Hematopoietic multipotent progenitor cell (in vitro differentiated cells): ENCODE results near the gene RUNX1. TPM values are rescaled to one million over a fixed set of nuclear protein-coding genes. Genes with fewer than 3 reads are reported as not detected.

Experiments
- DNase-seq, 3 donors: peaks; one replicate each; pipeline ENCODE4 v3.0.0-alpha.2; 2011 to 2015; ENCODE audit warnings: low read depth in 2 of 3, low spot score in 2 of 3
- total RNA-seq: library from RNA; depleted of rRNA; stranded (reverse); fragments of >200 nt; gene quantifications from one replicate; pipeline ENCODE4 v1.2.3, GENCODE V29; 2012

Gene RUNX1
- total RNA-seq, 1 donor = 192 TPM

GRCh38 chr21:34771512-34772028 lies 277.5 kb downstream of the RUNX1 start:
- DNase-seq = no peak

DNA sequence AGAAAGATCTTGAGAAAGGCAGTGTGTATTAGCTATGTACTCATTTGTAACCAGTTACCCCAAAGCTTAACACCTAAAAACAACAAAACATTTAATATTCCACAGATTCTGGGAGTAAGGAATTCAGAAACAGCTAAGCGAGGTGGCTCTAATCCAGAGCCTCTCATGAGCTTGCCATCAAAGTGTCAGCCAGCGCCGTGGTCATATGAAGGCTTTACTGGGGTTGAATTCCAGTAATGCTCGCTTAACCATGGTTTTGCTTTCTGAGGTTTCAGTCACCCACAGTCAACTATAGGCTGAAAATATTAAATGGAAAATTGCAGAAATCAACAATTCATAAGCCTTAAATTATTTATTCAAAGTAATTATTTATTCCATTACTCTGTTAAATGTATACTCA lies 278.5 kb downstream of the RUNX1 start:
- DNase-seq = no peak

- no peak for DNase-seq
Measured at GRCh38 chr21:34768326-34768725, 280.8 kb downstream of the RUNX1 start.

GRCh38 chr21:34766862-34767261 lies 282.2 kb downstream of the RUNX1 start:
- no peak for DNase-seq

DNA sequence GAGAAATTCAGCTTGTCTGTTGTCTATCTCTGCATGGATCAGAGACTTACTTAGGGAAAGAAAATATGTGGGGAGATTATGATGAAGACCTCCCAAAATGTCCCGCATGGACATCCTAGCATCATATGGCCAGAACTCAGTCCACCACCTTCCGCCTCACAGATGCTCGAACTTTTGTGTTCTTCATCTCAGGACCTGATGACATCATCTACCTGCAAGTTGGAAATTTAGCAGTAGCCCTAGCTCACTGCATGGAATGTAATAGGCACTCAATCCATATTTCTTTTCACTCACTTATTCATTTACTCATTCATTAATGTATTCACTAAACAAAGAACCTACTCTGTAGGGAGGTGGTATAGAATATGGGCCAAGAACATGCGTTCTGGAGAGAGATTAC lies 283.5 kb downstream of the RUNX1 start:
- no peak for DNase-seq

- no peak for DNase-seq
Measured at GRCh38 chr21:34764715-34765284, 284.3 kb downstream of the RUNX1 start.

- DNase-seq = no peak
Measured at GRCh38 chr21:34762786-34763185, 286.3 kb downstream of the RUNX1 start.

GRCh38 chr21:34761758-34762330 lies 287.3 kb downstream of the RUNX1 start:
- no peak for DNase-seq

DNA sequence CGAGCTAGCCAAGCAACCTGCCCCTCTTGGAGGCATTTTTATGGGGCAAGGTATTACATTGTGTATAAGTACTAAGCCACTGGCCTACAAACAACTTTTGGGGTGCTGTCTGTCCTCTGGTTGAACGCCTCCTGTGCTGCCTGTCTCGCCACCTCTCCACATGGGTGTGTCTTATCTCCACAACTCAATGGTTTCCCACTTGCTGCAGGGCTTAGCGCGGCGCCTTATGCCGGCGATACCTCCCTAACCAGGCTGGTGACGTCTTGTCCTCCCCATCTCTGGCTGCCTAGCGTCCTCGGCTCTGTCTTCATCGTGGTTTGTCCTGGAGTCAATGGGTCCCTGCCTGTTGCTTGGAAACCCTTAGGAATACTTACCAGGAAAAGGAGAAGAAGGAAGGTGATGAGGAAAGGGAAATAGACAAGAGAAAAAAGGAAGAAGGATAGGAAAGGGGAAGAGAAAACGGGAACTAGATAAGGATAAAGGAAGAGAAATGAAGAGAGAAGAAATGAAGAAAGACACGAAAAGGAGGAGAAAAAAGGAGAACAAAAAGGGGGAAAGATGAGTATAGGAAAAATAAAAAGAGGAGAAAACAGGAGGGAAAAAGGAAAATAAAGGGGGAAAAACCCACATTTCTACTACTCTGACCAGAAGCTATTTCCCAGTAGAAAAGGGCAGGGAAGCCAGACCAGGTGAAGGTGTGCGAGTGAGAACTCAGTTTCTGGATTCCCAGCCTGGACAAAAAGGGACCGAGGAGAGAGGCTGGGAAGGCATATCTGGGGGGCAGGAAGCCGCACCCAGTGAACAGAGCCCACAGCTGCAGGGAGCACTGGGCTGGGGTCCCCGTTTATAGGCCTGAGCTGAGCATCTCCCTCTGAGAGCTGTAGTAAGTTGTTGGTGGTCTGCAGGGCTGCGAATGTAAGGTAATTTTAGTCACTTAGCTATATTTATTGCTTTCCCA lies 294.1 kb downstream of the RUNX1 start:
- DNase-seq = no peak

DNA sequence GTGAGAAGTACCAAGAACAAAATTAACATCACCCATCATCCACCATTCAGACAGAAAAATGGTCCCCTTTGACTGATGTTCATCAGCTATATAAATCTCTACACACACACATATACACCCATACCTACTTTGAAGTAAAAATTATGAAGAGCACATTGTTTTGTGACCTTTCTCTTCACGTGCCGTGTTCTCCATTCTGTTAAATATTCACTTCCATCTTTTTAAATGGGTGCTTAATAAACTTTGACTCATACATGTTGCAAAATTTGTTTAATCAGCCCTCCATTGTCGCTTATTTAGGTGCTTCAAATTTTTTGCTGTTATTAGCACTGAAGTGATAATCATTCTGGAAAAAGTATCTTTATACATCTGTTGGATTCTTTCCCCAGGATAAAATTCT lies 300.2 kb downstream of the RUNX1 start:
- DNase-seq = no peak

DNA sequence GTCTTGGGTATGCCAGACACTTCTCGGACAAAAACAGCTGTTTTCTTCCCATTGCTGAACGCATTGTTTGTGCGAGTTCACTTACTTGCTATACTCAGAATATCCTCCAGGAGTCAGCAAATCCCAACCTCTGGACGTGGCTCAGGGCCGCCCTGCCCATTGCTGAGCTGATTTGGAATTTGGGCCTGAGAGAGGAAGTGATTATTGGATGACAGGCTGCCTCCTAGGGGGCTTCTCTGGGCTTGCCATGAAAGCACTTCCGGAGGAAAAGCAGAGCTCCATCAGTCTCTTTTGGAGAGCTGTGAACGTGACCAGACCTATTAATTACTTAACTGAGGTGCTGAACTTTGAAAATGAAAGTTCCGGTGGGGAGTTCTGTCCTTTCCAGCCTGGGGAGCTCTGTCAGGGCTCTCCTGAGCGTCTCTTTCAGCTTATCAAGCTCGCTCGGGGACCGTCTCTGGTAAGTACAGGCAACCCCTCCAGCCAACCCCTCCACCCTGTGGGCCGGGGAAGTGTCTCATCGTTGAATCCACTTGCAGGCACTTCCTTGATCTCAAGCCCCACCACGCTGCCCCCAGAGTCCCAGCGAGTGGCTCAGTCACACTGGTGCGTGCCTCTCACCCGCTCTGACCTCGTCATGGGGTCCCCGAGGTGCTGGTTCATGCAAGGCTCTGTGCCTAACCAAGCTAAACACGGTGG lies 303.4 kb downstream of the RUNX1 start:
- peak; percentile 29 to 89 (median 82) for DNase-seq

- DNase-seq = no peak
Measured at GRCh38 chr21:34744801-34745200, 304.3 kb downstream of the RUNX1 start.

GRCh38 chr21:34743831-34744230 lies 305.3 kb downstream of the RUNX1 start:
- DNase-seq = no peak

GRCh38 chr21:34743285-34743684 lies 305.8 kb downstream of the RUNX1 start:
- no peak for DNase-seq

- no peak for DNase-seq
Measured at GRCh38 chr21:34740198-34740597, 308.9 kb downstream of the RUNX1 start.
